Mesendoderm (in vitro differentiated cells): Measurements from ENCODE around the gene PDE9A.
"Not testable (repeated sequence)": the region's sequence is repeated elsewhere in the genome, so short reads cannot be mapped to it uniquely, and the experiment has no call there.

Source experiments
- DNase-seq: peaks from one replicate; pipeline ENCODE4 v3.0.0; 2013
- H2AK5ac ChIP-seq: 2 replicates; pipeline ENCODE4 v1.6.1; 2013; ENCODE audit warnings: low read length, inconsistent platforms
- H2BK120ac ChIP-seq: 2 replicates; pipeline ENCODE4 v1.6.1; 2013; ENCODE audit warnings: low read depth, mild to moderate bottlenecking, low read length, moderate library complexity, mixed read lengths
- H2BK15ac ChIP-seq: replicated peaks from 2 replicates; pipeline ENCODE4 v1.6.1; 2013; ENCODE audit warnings: low read depth, mild to moderate bottlenecking, moderate library complexity
- H2BK5ac ChIP-seq: 2 replicates; pipeline ENCODE4 v1.6.1; 2013; ENCODE audit warnings: low read length, inconsistent platforms
- H3K18ac ChIP-seq: 2 replicates; pipeline ENCODE4 v1.6.1; 2013; ENCODE audit warnings: mild to moderate bottlenecking, low read length, mixed read lengths
- H3K23ac ChIP-seq: one replicate; pipeline ENCODE4 v1.6.1; 2013; ENCODE audit warnings: low read length
- H3K27ac ChIP-seq: 2 replicates; pipeline ENCODE4 v1.5.1; 2013; ENCODE audit warnings: low read depth, mild to moderate bottlenecking, inconsistent platforms, low read length, moderate library complexity
- H3K27me3 ChIP-seq: 2 replicates; pipeline ENCODE4 v1.6.1; 2013; ENCODE audit warnings: low read length, control low read depth, mild to moderate bottlenecking, inconsistent platforms; ENCODE audit not compliant: insufficient read depth, poor library complexity
- H3K36me3 ChIP-seq: 2 replicates; pipeline ENCODE4 v1.6.1; 2013; ENCODE audit warnings: low read length, inconsistent platforms; ENCODE audit not compliant: control insufficient read depth, insufficient read depth
- H3K4ac ChIP-seq: one replicate; pipeline ENCODE4 v1.6.1; 2013; ENCODE audit warnings: low read depth, mild to moderate bottlenecking, low read length, moderate library complexity
- H3K4me1 ChIP-seq: 2 replicates; pipeline ENCODE4 v1.6.1; 2013; ENCODE audit warnings: low read depth, low read length, inconsistent platforms; ENCODE audit not compliant: control insufficient read depth
- H3K4me2 ChIP-seq: 2 replicates; pipeline ENCODE4 v1.6.1; 2013; ENCODE audit warnings: low read length
- H3K4me3 ChIP-seq: 2 replicates; pipeline ENCODE4 v1.5.1; 2013; ENCODE audit warnings: mild to moderate bottlenecking, low read length
- H3K56ac ChIP-seq: one replicate; pipeline ENCODE4 v1.6.1; 2013; ENCODE audit warnings: low read length
- H3K79me1 ChIP-seq: 2 replicates; pipeline ENCODE4 v1.6.1; 2013; ENCODE audit warnings: low read length, inconsistent platforms
- H3K79me2 ChIP-seq: 2 replicates; pipeline ENCODE4 v1.6.1; 2013; ENCODE audit warnings: mild to moderate bottlenecking, low read length; ENCODE audit not compliant: control insufficient read depth, insufficient read depth
- H3K9ac ChIP-seq: 2 replicates; pipeline ENCODE4 v1.6.1; 2013; ENCODE audit warnings: low read length, inconsistent platforms
- H4K5ac ChIP-seq: one replicate; pipeline ENCODE4 v1.6.1; 2013; ENCODE audit warnings: low read length
- H4K8ac ChIP-seq: one replicate; pipeline ENCODE4 v1.6.1; 2013; ENCODE audit warnings: low read depth, mild to moderate bottlenecking, control low read depth, low read length, moderate library complexity
- WGBS: extraction: QIAGEN DNeasy Blood & Tissue Kit; methylation state at CpG from one replicate; pipeline ENCODE4 v1.1.7; 2013; ENCODE audit warnings: low lambda C conversion rate, missing lambda C conversion rate; ENCODE audit not compliant: insufficient coverage; ENCODE audit errors: extremely low coverage; 5-methylcytosine and 5-hydroxymethylcytosine counted together

PDE9A gene

GRCh38 chr21:42624095-42624790, 29.2 kb upstream of the PDE9A start:
- Histone ChIP-seq H3K27me3 (no peaks in the 10 kb centered on the region), H3K23ac (no peak overlapping the region), H3K18ac (no peak overlapping the region), H3K27ac (no peak overlapping the region), H2BK120ac (no peak overlapping the region), H4K5ac (no peak overlapping the region), H3K79me2 (no peaks in the 10 kb centered on the region), H2AK5ac (no peak overlapping the region), H3K9ac (no peak overlapping the region), H3K4me3 (no peak overlapping the region), H3K4me2 (no peak overlapping the region), H4K8ac (no peak overlapping the region), H3K56ac (no peak overlapping the region), H3K79me1 (no peaks in the 10 kb centered on the region), H3K4ac (no peak overlapping the region), H3K4me1 (no peaks in the 10 kb centered on the region), H3K36me3 (no peaks in the 10 kb centered on the region), H2BK15ac (no peak overlapping the region), H2BK5ac (no peak overlapping the region)
- no CpG with 5 or more reads among the region's 13 CpGs for WGBS
- no peak for DNase-seq

GRCh38 chr21:42624936-42625335, 28.5 kb upstream of the PDE9A start:
- no peak overlapping the region for H3K18ac ChIP-seq
- H2BK120ac ChIP-seq = no peak overlapping the region
- H2AK5ac ChIP-seq = no peak overlapping the region
- no peak overlapping the region for H4K5ac ChIP-seq
- no peak overlapping the region for H3K4ac ChIP-seq
- H3K27me3 ChIP-seq = no peaks in the 10 kb centered on the region
- DNase-seq = no peak
- no peak overlapping the region for H3K4me2 ChIP-seq
- no peaks in the 10 kb centered on the region for H3K4me1 ChIP-seq
- no peak overlapping the region for H3K23ac ChIP-seq
- no peaks in the 10 kb centered on the region for H3K36me3 ChIP-seq
- H3K79me1 ChIP-seq = no peaks in the 10 kb centered on the region
- no peak overlapping the region for H3K9ac ChIP-seq
- no peak overlapping the region for H3K56ac ChIP-seq
- no peaks in the 10 kb centered on the region for H3K79me2 ChIP-seq
- no peak overlapping the region for H2BK5ac ChIP-seq
- no peak overlapping the region for H4K8ac ChIP-seq
- no CpG with 5 or more reads among the region's 6 CpGs for WGBS
- H2BK15ac ChIP-seq = no peak overlapping the region
- no peak overlapping the region for H3K27ac ChIP-seq
- no peak overlapping the region for H3K4me3 ChIP-seq

- no peak overlapping the region for H2BK5ac ChIP-seq
- H3K79me2 ChIP-seq = no peaks in the 10 kb centered on the region
- no peaks in the 10 kb centered on the region for H3K79me1 ChIP-seq
- DNase-seq = no peak
- no peak overlapping the region for H2BK120ac ChIP-seq
- no peak overlapping the region for H3K4me2 ChIP-seq
- no peaks in the 10 kb centered on the region for H3K4me1 ChIP-seq
- no peaks in the 10 kb centered on the region for H3K36me3 ChIP-seq
- H3K27me3 ChIP-seq = no peaks in the 10 kb centered on the region
- no peak overlapping the region for H2BK15ac ChIP-seq
- H3K23ac ChIP-seq = no peak overlapping the region
- no peak overlapping the region for H4K5ac ChIP-seq
- no peak overlapping the region for H2AK5ac ChIP-seq
- no peak overlapping the region for H3K9ac ChIP-seq
- H3K4me3 ChIP-seq = no peak overlapping the region
- no peak overlapping the region for H3K56ac ChIP-seq
- WGBS = no CpG with 5 or more reads among the region's 14 CpGs
- H4K8ac ChIP-seq = no peak overlapping the region
- no peak overlapping the region for H3K18ac ChIP-seq
- no peak overlapping the region for H3K27ac ChIP-seq
- H3K4ac ChIP-seq = no peak overlapping the region
Observed at GRCh38 chr21:42626171-42626570, 27.2 kb upstream of the PDE9A start.

- no peak overlapping the region for H2BK5ac ChIP-seq
- H3K23ac ChIP-seq = no peak overlapping the region
- no peak overlapping the region for H3K18ac ChIP-seq
- no peak overlapping the region for H3K4me2 ChIP-seq
- H2BK120ac ChIP-seq = no peak overlapping the region
- no peak for DNase-seq
- H4K5ac ChIP-seq = no peak overlapping the region
- no peak overlapping the region for H3K56ac ChIP-seq
- no peaks in the 10 kb centered on the region for H3K36me3 ChIP-seq
- H3K79me2 ChIP-seq = no peaks in the 10 kb centered on the region
- no peak overlapping the region for H4K8ac ChIP-seq
- no peak overlapping the region for H3K4ac ChIP-seq
- no peaks in the 10 kb centered on the region for H3K27me3 ChIP-seq
- no peak overlapping the region for H3K27ac ChIP-seq
- no peak overlapping the region for H3K4me3 ChIP-seq
- no peak overlapping the region for H3K9ac ChIP-seq
- no CpG with 5 or more reads among the region's 15 CpGs for WGBS
- H3K4me1 ChIP-seq = no peaks in the 10 kb centered on the region
- no peak overlapping the region for H2AK5ac ChIP-seq
- H2BK15ac ChIP-seq = no peak overlapping the region
- no peaks in the 10 kb centered on the region for H3K79me1 ChIP-seq
Observed at GRCh38 chr21:42627527-42628289, 25.7 kb upstream of the PDE9A start.

- not testable (repeated sequence) for H2AK5ac ChIP-seq, H3K36me3 ChIP-seq, H3K4me2 ChIP-seq, H3K79me2 ChIP-seq, H3K4me1 ChIP-seq, DNase-seq, H2BK120ac ChIP-seq, H2BK15ac ChIP-seq, H3K27me3 ChIP-seq, H3K23ac ChIP-seq, H4K5ac ChIP-seq, H4K8ac ChIP-seq, H3K4me3 ChIP-seq, H3K18ac ChIP-seq, H3K4ac ChIP-seq, H2BK5ac ChIP-seq, H3K79me1 ChIP-seq, H3K56ac ChIP-seq, H3K9ac ChIP-seq, H3K27ac ChIP-seq
- WGBS = 100% methylated on average over 1 of the region's 2 CpGs
Observed at GRCh38 chr21:42628466-42629061, 24.9 kb upstream of the PDE9A start.
